HepG2 (cell line): ENCODE results near the gene TGFBRAP1. TPM values are rescaled to one million over a fixed set of nuclear protein-coding genes. Genes with fewer than 3 reads are reported as not detected.

Experiments
- ATAC-seq: fragments of 200-7000 bp; cut with Tn5 transposase; 3 replicates; pipeline ENCODE4 v1.9.1; 2020; ENCODE audit warnings: mild to moderate bottlenecking, moderate library complexity
- BruUV-seq: library from RNA; stranded (reverse); fragments of 400-500 nt; replicated peaks from 2 replicates; lab custom pipeline; 2021; lab: Mats Ljungman, UMichigan
- CTCF ChIA-PET: fragments of 300-600 bp; formaldehyde crosslinking; extraction: SDS; loops from one replicate; lab custom pipeline; 2021; ENCODE audit warnings: low total read pairs, inconsistent platforms, low intra/inter-chr PET ratio; lab: Yijun Ruan, JAX
- POLR2A ChIA-PET: fragments of 350-600 bp; sonication (Branson Sonifier 250); formaldehyde crosslinking; loops from one replicate; lab custom pipeline; 2020; ENCODE audit warnings: antibody characterized with exemption, inconsistent platforms; lab: Yijun Ruan, JAX
- DNase-seq: peaks from one replicate; pipeline ENCODE4 v3.0.0-alpha.2; 2015; ENCODE audit warnings: low spot score
- FAIRE-seq: peaks from 3 replicates; lab custom pipeline; 2011; peaks lifted over from hg19 to GRCh38; lab: Jason Lieb, UNC
- H2AFZ ChIP-seq: one replicate; pipeline ENCODE4 v1.6.1; 2011; ENCODE audit warnings: low read length, inconsistent platforms
- H3K27ac ChIP-seq: fragments of 300-600 bp; 3 replicates; pipeline ENCODE4 v1.8.0; 2011; ENCODE audit warnings: mixed run types, mild to moderate bottlenecking, mixed read lengths, low read length, inconsistent platforms; ENCODE audit not compliant: insufficient read depth; ENCODE audit errors: extremely low read length
- H3K27me3 ChIP-seq, 2 experiments: fragments of 200-600 bp in 1 of 2; 2 replicates in 1 of 2; 3 replicates in 1 of 2; pipeline versions ENCODE4 v1.6.0 to v1.8.0; 2011; ENCODE audit warnings: low read length in 2 of 2, mild to moderate bottlenecking in 2 of 2, moderate library complexity in 2 of 2, inconsistent platforms in 1 of 2; ENCODE audit not compliant: insufficient read depth in 2 of 2, control insufficient read depth in 1 of 2
- H3K36me3 ChIP-seq, 2 experiments: fragments of 200-600 bp in 1 of 2; replicated peaks in 1 of 2; 2 replicates in 1 of 2; 3 replicates in 1 of 2; pipeline versions ENCODE4 v1.5.1 to v1.8.0; 2011; ENCODE audit warnings: low read length in 2 of 2, inconsistent platforms in 1 of 2; ENCODE audit not compliant: insufficient read depth in 2 of 2, control insufficient read depth in 1 of 2
- H3K4me1 ChIP-seq: 2 replicates; pipeline ENCODE4 v1.5.1; 2012; ENCODE audit warnings: low read length, inconsistent platforms; ENCODE audit not compliant: insufficient read depth
- H3K4me2 ChIP-seq: 2 replicates; pipeline ENCODE4 v1.6.0; 2011; ENCODE audit warnings: low read depth, low read length, inconsistent platforms
- H3K4me3 ChIP-seq, 3 experiments: fragments of 200-600 bp in 1 of 3; sonication (generic), shearing (Covaris generic) in 1 of 3; replicated peaks in 1 of 3; 2 replicates each; pipeline ENCODE4 v1.5.1; 2011 to 2016; ENCODE audit warnings: low read length in 3 of 3, inconsistent platforms in 2 of 3, low read depth in 2 of 3, mild to moderate bottlenecking in 2 of 3, control low read depth in 1 of 3, mixed read lengths in 1 of 3; ENCODE audit not compliant: insufficient read depth in 1 of 3
- H3K79me2 ChIP-seq: one replicate; pipeline ENCODE4 v1.6.1; 2011; ENCODE audit warnings: low read length, inconsistent platforms; ENCODE audit not compliant: insufficient read depth
- H3K9ac ChIP-seq: 2 replicates; pipeline ENCODE4 v1.6.0; 2011; ENCODE audit warnings: mild to moderate bottlenecking, low read depth, low read length, inconsistent platforms; ENCODE audit not compliant: insufficient read depth
- H3K9me3 ChIP-seq: 2 replicates; pipeline ENCODE4 v1.5.1; 2012; ENCODE audit warnings: mild to moderate bottlenecking, low read length
- H4K20me1 ChIP-seq: 2 replicates; pipeline ENCODE4 v1.6.0; 2011; ENCODE audit warnings: inconsistent platforms, mild to moderate bottlenecking, low read length, moderate library complexity; ENCODE audit not compliant: insufficient read depth
- EED ChIP-seq: sonication (generic); formaldehyde crosslinking; IDR thresholded peaks from 2 replicates; pipeline ENCODE4 v1.5.0; 2020; ENCODE audit warnings: mild to moderate bottlenecking, missing genetic modification reagents
- FOSL1 ChIP-seq: sonication (generic); formaldehyde crosslinking; IDR thresholded peaks from 2 replicates; pipeline ENCODE4 v1.9.0; 2021; ENCODE audit warnings: missing genetic modification reagents, borderline replicate concordance
- GPN1 ChIP-seq: sonication (generic); formaldehyde crosslinking; IDR thresholded peaks from 2 replicates; pipeline ENCODE4 v1.5.1; 2020; ENCODE audit warnings: missing genetic modification reagents, borderline replicate concordance
- KAT7 ChIP-seq: IDR thresholded peaks from 2 replicates; pipeline ENCODE4 v1.6.1; 2018; ENCODE audit warnings: borderline replicate concordance, missing compliant biosample characterization
- MAZ ChIP-seq, 2 experiments: sonication (generic) in 1 of 2; formaldehyde crosslinking in 1 of 2; IDR thresholded peaks; 2 replicates each; pipeline versions ENCODE4 v1.5.0 to v1.6.1; 2012 to 2020; ENCODE audit warnings: low read depth in 2 of 2, mild to moderate bottlenecking in 2 of 2, borderline replicate concordance in 1 of 2, improper control_type of control experiment in 1 of 2, low read length in 1 of 2, missing genetic modification reagents in 1 of 2, moderate library complexity in 1 of 2
- NFE2L1 ChIP-seq: sonication (generic); formaldehyde crosslinking; IDR thresholded peaks from 2 replicates; pipeline ENCODE4 v1.4.0; 2020; ENCODE audit warnings: missing genetic modification reagents, mild to moderate bottlenecking, borderline replicate concordance
- WIZ ChIP-seq: sonication (generic); formaldehyde crosslinking; IDR thresholded peaks from 2 replicates; pipeline ENCODE4 v1.5.1; 2020; ENCODE audit warnings: mild to moderate bottlenecking, missing genetic modification reagents
- ZMAT3 ChIP-seq: sonication (generic); formaldehyde crosslinking; conservative IDR thresholded peaks from 2 replicates; pipeline ENCODE4 v1.7.0; 2021; ENCODE audit warnings: missing genetic modification reagents
- ZNF12 ChIP-seq: sonication (generic); formaldehyde crosslinking; IDR thresholded peaks from 2 replicates; pipeline ENCODE4 v1.5.0; 2020; ENCODE audit warnings: missing genetic modification reagents
- ZNF367 ChIP-seq: sonication (generic); formaldehyde crosslinking; IDR thresholded peaks from 2 replicates; pipeline ENCODE4 v1.4.0; 2020; ENCODE audit warnings: missing genetic modification reagents, borderline replicate concordance
- ZNF496 ChIP-seq: sonication (generic); formaldehyde crosslinking; IDR thresholded peaks from 2 replicates; pipeline ENCODE4 v1.8.1; 2023; ENCODE audit warnings: mild to moderate bottlenecking, moderate library complexity, missing genetic modification reagents; ENCODE audit not compliant: insufficient replicate concordance
- ZNF776 ChIP-seq: sonication (generic); formaldehyde crosslinking; IDR thresholded peaks from 2 replicates; pipeline ENCODE4 v1.4.0; 2020; ENCODE audit warnings: mild to moderate bottlenecking, missing genetic modification reagents
- WGBS: methylation state at CpG from one replicate; pipeline ENCODE4 v1.1.6; 2017; ENCODE audit warnings: low lambda C conversion rate; 5-methylcytosine and 5-hydroxymethylcytosine counted together
- in situ Hi-C: cut with HindIII; loops from 2 replicates; pipeline ENCODE4 v1.10.0; 2017; ENCODE audit warnings: low pct_unique_long_range_greater_than_20kb; ENCODE audit not compliant: extremely low pct_ligation_motif_present
- intact Hi-C: fragments of 100-400 bp; cut with micrococcal nuclease; formaldehyde crosslinking; loops from one replicate; pipeline ENCODE4 v1.10.0; 2022; ENCODE audit not compliant: unreplicated experiment
- polyA plus RNA-seq, 8 experiments: library from polyadenylated mRNA; depleted of rRNA in 3 of 8; stranded (reverse) in 7 of 8; unstranded in 1 of 8; fragments of >200 nt; fragmentation: Illumina TruSeq in 4 of 8; extraction: Trizol in 4 of 8; gene quantifications; 2 replicates each; pipeline versions ENCODE4 v1.2.1 to v1.2.3, GENCODE V29; 2011 to 2016; ENCODE audit warnings: low read depth in 4 of 8, missing spikeins in 1 of 8, mixed read lengths in 1 of 8; ENCODE audit not compliant: insufficient read depth in 1 of 8
- total RNA-seq, 5 experiments: library from RNA; depleted of rRNA; stranded (reverse); fragments of >200 nt; fragmentation: Illumina TruSeq; extraction: Trizol; gene quantifications; 2 replicates each; pipeline ENCODE4 v1.2.3, GENCODE V29; 2016; ENCODE audit warnings: low read depth in 1 of 5
- TF ChIP-seq, protein P1 (sequence below): IDR thresholded peaks from 2 replicates; pipeline ENCODE4 v1.6.1; 2012; ENCODE audit warnings: low read depth, low read length, improper control_type of control experiment
- TF ChIP-seq, protein P2 (sequence below): IDR thresholded peaks from 2 replicates; pipeline ENCODE4 v1.6.1; 2016

TGFBRAP1 gene
- total and polyA plus RNA-seq, 2 of the 13 experiments (the other 11 are each of a cell fraction or from before 2014, with no cell fraction given), result 12.7 to 22.9 TPM

- ChIA-PET POLR2A (no interaction called here), CTCF (no interaction called here)
- H3K27me3 ChIP-seq, result 0 out of 5 replicates have a peak, but pooled peaks cover 0 to 7% of the 10 kb centered on the region in 2 experiments
- H3K36me3 ChIP-seq, result no peaks in the 10 kb centered on the region
- no peak overlapping the region for H3K9ac ChIP-seq
- H3K79me2 ChIP-seq, result no peaks in the 10 kb centered on the region
- no peaks in the 10 kb centered on the region for H3K4me1 ChIP-seq
- H2AFZ ChIP-seq, result no peak overlapping the region
- in situ Hi-C loops, result no loop called here
- DNase-seq (no peak), ATAC-seq (no peak), FAIRE-seq (no peak)
- H4K20me1 ChIP-seq, result no peaks in the 10 kb centered on the region
- no peak for TF ChIP-seq EED
- TF ChIP-seq NFE2L1 (CRISPR knock-in tag), result no peak
- TF ChIP-seq FOSL1, result no peak
- no peak for TF ChIP-seq KAT7
- TF ChIP-seq, protein P1, sequence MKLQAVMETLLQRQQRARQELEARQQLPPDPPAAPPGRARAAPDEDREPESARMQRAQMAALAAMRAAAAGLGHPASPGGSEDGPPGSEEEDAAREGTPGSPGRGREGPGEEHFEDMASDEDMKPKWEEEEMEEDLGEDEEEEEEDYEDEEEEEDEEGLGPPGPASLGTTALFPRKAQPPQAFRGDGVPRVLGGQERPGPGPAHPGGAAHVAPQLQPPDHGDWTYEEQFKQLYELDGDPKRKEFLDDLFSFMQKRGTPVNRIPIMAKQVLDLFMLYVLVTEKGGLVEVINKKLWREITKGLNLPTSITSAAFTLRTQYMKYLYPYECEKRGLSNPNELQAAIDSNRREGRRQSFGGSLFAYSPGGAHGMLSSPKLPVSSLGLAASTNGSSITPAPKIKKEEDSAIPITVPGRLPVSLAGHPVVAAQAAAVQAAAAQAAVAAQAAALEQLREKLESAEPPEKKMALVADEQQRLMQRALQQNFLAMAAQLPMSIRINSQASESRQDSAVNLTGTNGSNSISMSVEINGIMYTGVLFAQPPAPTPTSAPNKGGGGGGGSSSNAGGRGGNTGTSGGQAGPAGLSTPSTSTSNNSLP, result no peak
- TF ChIP-seq GPN1, result no peak
- TF ChIP-seq, protein P2, sequence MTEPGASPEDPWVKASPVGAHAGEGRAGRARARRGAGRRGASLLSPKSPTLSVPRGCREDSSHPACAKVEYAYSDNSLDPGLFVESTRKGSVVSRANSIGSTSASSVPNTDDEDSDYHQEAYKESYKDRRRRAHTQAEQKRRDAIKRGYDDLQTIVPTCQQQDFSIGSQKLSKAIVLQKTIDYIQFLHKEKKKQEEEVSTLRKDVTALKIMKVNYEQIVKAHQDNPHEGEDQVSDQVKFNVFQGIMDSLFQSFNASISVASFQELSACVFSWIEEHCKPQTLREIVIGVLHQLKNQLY (CRISPR knock-in tag), result no peak
- TF ChIP-seq ZNF367 (CRISPR knock-in tag), result no peak
- no peak for TF ChIP-seq ZMAT3 (CRISPR knock-in tag)
- TF ChIP-seq ZNF776 (CRISPR knock-in tag), result no peak
- no peak for TF ChIP-seq ZNF12 (CRISPR knock-in tag)
- no peak for TF ChIP-seq WIZ (CRISPR knock-in tag)
- no peak for TF ChIP-seq ZNF496 (CRISPR knock-in tag)
- TF ChIP-seq MAZ (IDR thresholded peaks at IDR 0.05; ENCODE audit: borderline replicate concordance, low read depth, low read length), result no peak
- no peak for TF ChIP-seq MAZ (CRISPR knock-in tag; IDR thresholded peaks at IDR 0.05; ENCODE audit: low read depth)
- H3K27ac ChIP-seq, result no peak overlapping the region
- WGBS, result 45% methylated on average over 4 of the region's 4 CpGs
- intact Hi-C loops, result no loop called here
- no peak overlapping the region for H3K4me3 ChIP-seq
- no peak overlapping the region for H3K4me2 ChIP-seq
- H3K9me3 ChIP-seq, result no peaks in the 10 kb centered on the region
- BruUV-seq, result no TSS peak
These were observed 79.6 kb downstream of the TGFBRAP1 start for GRCh38 chr2:105249891-105250290.
